HEK293 (cell line): ENCODE data around the gene ARID3A.

Experiments
- INSM2 ChIP-seq: fragments of 450-650 bp; formaldehyde crosslinking; IDR thresholded peaks from 2 replicates; pipeline ENCODE4 v1.5.1; 2016; ENCODE audit warnings: missing biosample characterization, missing genetic modification characterization
- PRDM10 ChIP-seq: fragments of 450-650 bp; formaldehyde crosslinking; IDR thresholded peaks from 2 replicates; pipeline ENCODE4 v1.5.1; 2016; ENCODE audit warnings: missing biosample characterization, missing genetic modification characterization
- SP2 ChIP-seq: fragments of 450-650 bp; formaldehyde crosslinking; IDR thresholded peaks from 2 replicates; pipeline ENCODE4 v1.5.1; 2016; ENCODE audit warnings: missing biosample characterization, missing genetic modification characterization
- WT1 ChIP-seq: fragments of 450-650 bp; formaldehyde crosslinking; IDR thresholded peaks from 2 replicates; pipeline ENCODE4 v1.5.1; 2016; ENCODE audit warnings: missing biosample characterization, missing genetic modification characterization
- ZBTB7A ChIP-seq: fragments of 450-650 bp; formaldehyde crosslinking; IDR thresholded peaks from 2 replicates; pipeline ENCODE4 v1.5.1; 2016; ENCODE audit warnings: low read depth, missing biosample characterization, missing genetic modification characterization
- ZBTB8A ChIP-seq: fragments of 450-650 bp; formaldehyde crosslinking; IDR thresholded peaks from 2 replicates; pipeline ENCODE4 v1.5.1; 2016; ENCODE audit warnings: missing biosample characterization, missing genetic modification characterization
- ZEB2 ChIP-seq: fragments of 450-650 bp; formaldehyde crosslinking; IDR thresholded peaks from 2 replicates; pipeline ENCODE4 v1.5.1; 2016; ENCODE audit warnings: missing biosample characterization, missing genetic modification characterization
- ZNF280D ChIP-seq: fragments of 450-650 bp; formaldehyde crosslinking; IDR thresholded peaks from 2 replicates; pipeline ENCODE4 v1.5.1; 2016; ENCODE audit warnings: missing biosample characterization, missing genetic modification characterization
- ZNF561 ChIP-seq: fragments of 450-650 bp; IDR thresholded peaks from 2 replicates; pipeline ENCODE4 v1.5.1; 2018; ENCODE audit warnings: missing biosample characterization, missing genetic modification characterization, borderline replicate concordance
- ZNF580 ChIP-seq: fragments of 450-650 bp; formaldehyde crosslinking; IDR thresholded peaks from 2 replicates; pipeline ENCODE4 v1.5.1; 2016; ENCODE audit warnings: missing biosample characterization, missing genetic modification characterization
- ZNF600 ChIP-seq: fragments of 450-650 bp; formaldehyde crosslinking; IDR thresholded peaks from 2 replicates; pipeline ENCODE4 v1.5.1; 2016; ENCODE audit warnings: missing biosample characterization, missing genetic modification characterization
- ZNF768 ChIP-seq: fragments of 450-650 bp; formaldehyde crosslinking; IDR thresholded peaks from 2 replicates; pipeline ENCODE4 v1.5.1; 2018; ENCODE audit warnings: missing biosample characterization, mild to moderate bottlenecking, missing genetic modification characterization
- ZSCAN5A ChIP-seq: fragments of 450-650 bp; formaldehyde crosslinking; IDR thresholded peaks from 2 replicates; pipeline ENCODE4 v1.5.1; 2016; ENCODE audit warnings: missing biosample characterization, missing genetic modification characterization
- ZXDB ChIP-seq: fragments of 450-650 bp; formaldehyde crosslinking; IDR thresholded peaks from 2 replicates; pipeline ENCODE4 v1.5.1; 2016; ENCODE audit warnings: missing biosample characterization, missing genetic modification characterization
- TF ChIP-seq, protein P1 (sequence below): fragments of 450-650 bp; formaldehyde crosslinking; IDR thresholded peaks from 2 replicates; pipeline ENCODE4 v1.5.1; 2016; ENCODE audit warnings: missing biosample characterization, missing genetic modification characterization
- TF ChIP-seq, protein P2 (sequence below): fragments of 450-650 bp; formaldehyde crosslinking; IDR thresholded peaks from 2 replicates; pipeline ENCODE4; 2016; ENCODE audit warnings: missing biosample characterization, missing genetic modification characterization

Gene ARID3A

DNA sequence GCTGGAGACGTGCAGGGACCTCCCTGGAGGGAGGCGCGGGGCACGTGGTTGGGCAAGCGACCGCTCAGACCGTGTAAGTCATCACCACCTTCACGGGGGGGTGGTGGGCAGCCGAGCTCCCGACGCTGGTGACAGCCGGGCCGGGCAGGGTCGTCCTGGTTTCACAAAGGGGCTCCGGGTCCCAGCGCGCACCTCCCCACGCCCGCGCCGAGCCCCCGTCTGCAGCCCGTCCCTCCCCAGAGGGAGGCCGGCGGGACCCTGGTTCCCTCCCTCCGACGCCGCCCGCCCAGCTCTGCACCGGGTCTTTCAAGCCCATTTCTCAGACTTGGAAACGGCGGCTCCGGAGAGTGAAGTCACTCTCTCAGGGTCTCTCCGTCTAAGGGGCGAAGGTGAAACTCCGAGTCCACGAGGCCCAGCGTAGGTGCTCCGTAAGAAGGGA, 729 bp upstream of the ARID3A start (continued):
- TF ChIP-seq ZNF280D (tag by site-specific recombination) (0 out of 2 replicates have a peak, but pooled peaks have one; percentile 38), ZBTB8A (tag by site-specific recombination) (peak; percentile 50; the same call in 1 of the 2 replicates), INSM2 (tag by site-specific recombination) (0 out of 2 replicates have a peak, but pooled peaks have one; percentile 24), ZSCAN5A (tag by site-specific recombination) (peak; percentile 47; the same call in 1 of the 2 replicates), SP2 (peak; percentile 62), ZXDB (peak; percentile 90), ZNF600 (tag by site-specific recombination) (0 out of 2 replicates have a peak, but pooled peaks have one; percentile 41), ZBTB7A (peak; percentile 82), ZNF768 (tag by site-specific recombination) (peak; percentile 11; the same call in 1 of the 2 replicates), ZNF580 (tag by site-specific recombination) (peak; percentile 37; the same call in 1 of the 2 replicates), ZNF561 (tag by site-specific recombination) (no peak), WT1 (0 out of 2 replicates have a peak, but pooled peaks have one; percentile 12), ZEB2 (tag by site-specific recombination) (peak; percentile 91), PRDM10 (tag by site-specific recombination) (peak; percentile 58)
- TF ChIP-seq, protein P1, sequence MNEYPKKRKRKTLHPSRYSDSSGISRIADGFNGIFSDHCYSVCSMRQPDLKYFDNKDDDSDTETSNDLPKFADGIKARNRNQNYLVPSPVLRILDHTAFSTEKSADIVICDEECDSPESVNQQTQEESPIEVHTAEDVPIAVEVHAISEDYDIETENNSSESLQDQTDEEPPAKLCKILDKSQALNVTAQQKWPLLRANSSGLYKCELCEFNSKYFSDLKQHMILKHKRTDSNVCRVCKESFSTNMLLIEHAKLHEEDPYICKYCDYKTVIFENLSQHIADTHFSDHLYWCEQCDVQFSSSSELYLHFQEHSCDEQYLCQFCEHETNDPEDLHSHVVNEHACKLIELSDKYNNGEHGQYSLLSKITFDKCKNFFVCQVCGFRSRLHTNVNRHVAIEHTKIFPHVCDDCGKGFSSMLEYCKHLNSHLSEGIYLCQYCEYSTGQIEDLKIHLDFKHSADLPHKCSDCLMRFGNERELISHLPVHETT (tag by site-specific recombination): peak; percentile 52; the same call in 1 of the 2 replicates
- TF ChIP-seq, protein P2, sequence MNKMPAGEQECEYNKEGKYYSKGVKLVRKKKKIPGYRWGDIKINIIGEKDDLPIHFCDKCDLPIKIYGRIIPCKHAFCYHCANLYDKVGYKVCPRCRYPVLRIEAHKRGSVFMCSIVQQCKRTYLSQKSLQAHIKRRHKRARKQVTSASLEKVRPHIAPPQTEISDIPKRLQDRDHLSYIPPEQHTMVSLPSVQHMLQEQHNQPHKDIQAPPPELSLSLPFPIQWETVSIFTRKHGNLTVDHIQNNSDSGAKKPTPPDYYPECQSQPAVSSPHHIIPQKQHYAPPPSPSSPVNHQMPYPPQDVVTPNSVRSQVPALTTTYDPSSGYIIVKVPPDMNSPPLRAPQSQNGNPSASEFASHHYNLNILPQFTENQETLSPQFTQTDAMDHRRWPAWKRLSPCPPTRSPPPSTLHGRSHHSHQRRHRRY: no peak
